ENCODE data around the gene ITCH. TPM values are rescaled to one million over a fixed set of nuclear protein-coding genes. Genes with fewer than 3 reads are reported as not detected.

The ITCH gene
- polyA plus RNA-seq, 1 donor from 2014 or later: 39.5 TPM

DNA sequence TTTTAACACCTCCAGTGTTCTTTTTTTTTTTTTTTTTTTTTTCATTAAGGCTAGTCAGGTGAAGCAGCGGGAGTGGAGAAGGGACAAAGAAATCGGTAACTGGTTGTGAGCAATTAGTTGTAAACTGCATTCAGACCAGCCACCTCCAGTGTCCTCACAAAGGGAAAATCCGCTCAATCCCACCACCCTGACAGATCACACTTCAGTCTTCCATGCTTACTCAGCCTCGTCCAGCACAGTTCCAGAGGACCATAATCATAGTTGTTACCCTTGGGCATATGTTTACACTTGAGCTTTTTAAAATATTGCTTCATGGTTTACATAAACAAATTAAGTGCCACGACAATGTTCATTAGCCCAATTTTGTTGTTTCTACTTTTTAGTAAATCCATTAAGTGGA is 163.4 kb downstream of the ITCH start:
- H3K4me3 ChIP-seq (ENCODE audit: low read length): no peak overlapping the region
- no peak overlapping the region for H3K4me2 ChIP-seq (ENCODE audit: low read length)
- H3K27ac ChIP-seq (ENCODE audit: low read length): no peak overlapping the region
- H4K20me1 ChIP-seq (ENCODE audit: insufficient read depth): no peaks in the 10 kb centered on the region
- no peaks in the 10 kb centered on the region for H3K9me3 ChIP-seq (ENCODE audit: low read length)
- H3K9ac ChIP-seq (ENCODE audit: low read length): no peak overlapping the region
- H3K79me2 ChIP-seq (replicated peaks; ENCODE audit: insufficient read depth, low read length): peaks cover 19% of the 10 kb centered on the region
- H2AFZ ChIP-seq (ENCODE audit: low read depth, low read length): no peak overlapping the region
- H3F3A ChIP-seq (ENCODE audit: insufficient read depth, low read length, poor library complexity, severe bottlenecking): no peaks in the 10 kb centered on the region
- no peaks in the 10 kb centered on the region for H3K9me2 ChIP-seq (ENCODE audit: insufficient read depth, low read length)
- no peaks in the 10 kb centered on the region for H3K27me3 ChIP-seq (ENCODE audit: insufficient read depth, low read depth, low read length)
- TF ChIP-seq EP300 (conservative IDR thresholded peaks at IDR 0.05; ENCODE audit: poor library complexity, severe bottlenecking) (no peak), SMC3 (conservative IDR thresholded peaks at IDR 0.05; ENCODE audit: poor library complexity) (no peak), RAD21 (conservative IDR thresholded peaks at IDR 0.05) (no peak), EZH2 (IDR thresholded peaks at IDR 0.05; ENCODE audit: borderline replicate concordance, insufficient read depth, low read length, poor library complexity, severe bottlenecking) (no peak), TAF1 (IDR thresholded peaks at IDR 0.05; ENCODE audit: low read depth) (no peak), POLR2AphosphoS5 (IDR thresholded peaks at IDR 0.05) (no peak), MXI1 (conservative IDR thresholded peaks at IDR 0.05; ENCODE audit: poor library complexity, severe bottlenecking) (no peak)
- TF ChIP-seq, protein P1, sequence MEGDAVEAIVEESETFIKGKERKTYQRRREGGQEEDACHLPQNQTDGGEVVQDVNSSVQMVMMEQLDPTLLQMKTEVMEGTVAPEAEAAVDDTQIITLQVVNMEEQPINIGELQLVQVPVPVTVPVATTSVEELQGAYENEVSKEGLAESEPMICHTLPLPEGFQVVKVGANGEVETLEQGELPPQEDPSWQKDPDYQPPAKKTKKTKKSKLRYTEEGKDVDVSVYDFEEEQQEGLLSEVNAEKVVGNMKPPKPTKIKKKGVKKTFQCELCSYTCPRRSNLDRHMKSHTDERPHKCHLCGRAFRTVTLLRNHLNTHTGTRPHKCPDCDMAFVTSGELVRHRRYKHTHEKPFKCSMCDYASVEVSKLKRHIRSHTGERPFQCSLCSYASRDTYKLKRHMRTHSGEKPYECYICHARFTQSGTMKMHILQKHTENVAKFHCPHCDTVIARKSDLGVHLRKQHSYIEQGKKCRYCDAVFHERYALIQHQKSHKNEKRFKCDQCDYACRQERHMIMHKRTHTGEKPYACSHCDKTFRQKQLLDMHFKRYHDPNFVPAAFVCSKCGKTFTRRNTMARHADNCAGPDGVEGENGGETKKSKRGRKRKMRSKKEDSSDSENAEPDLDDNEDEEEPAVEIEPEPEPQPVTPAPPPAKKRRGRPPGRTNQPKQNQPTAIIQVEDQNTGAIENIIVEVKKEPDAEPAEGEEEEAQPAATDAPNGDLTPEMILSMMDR (IDR thresholded peaks at IDR 0.05; ENCODE audit: poor library complexity, severe bottlenecking): no peak
- TF ChIP-seq, protein P2, sequence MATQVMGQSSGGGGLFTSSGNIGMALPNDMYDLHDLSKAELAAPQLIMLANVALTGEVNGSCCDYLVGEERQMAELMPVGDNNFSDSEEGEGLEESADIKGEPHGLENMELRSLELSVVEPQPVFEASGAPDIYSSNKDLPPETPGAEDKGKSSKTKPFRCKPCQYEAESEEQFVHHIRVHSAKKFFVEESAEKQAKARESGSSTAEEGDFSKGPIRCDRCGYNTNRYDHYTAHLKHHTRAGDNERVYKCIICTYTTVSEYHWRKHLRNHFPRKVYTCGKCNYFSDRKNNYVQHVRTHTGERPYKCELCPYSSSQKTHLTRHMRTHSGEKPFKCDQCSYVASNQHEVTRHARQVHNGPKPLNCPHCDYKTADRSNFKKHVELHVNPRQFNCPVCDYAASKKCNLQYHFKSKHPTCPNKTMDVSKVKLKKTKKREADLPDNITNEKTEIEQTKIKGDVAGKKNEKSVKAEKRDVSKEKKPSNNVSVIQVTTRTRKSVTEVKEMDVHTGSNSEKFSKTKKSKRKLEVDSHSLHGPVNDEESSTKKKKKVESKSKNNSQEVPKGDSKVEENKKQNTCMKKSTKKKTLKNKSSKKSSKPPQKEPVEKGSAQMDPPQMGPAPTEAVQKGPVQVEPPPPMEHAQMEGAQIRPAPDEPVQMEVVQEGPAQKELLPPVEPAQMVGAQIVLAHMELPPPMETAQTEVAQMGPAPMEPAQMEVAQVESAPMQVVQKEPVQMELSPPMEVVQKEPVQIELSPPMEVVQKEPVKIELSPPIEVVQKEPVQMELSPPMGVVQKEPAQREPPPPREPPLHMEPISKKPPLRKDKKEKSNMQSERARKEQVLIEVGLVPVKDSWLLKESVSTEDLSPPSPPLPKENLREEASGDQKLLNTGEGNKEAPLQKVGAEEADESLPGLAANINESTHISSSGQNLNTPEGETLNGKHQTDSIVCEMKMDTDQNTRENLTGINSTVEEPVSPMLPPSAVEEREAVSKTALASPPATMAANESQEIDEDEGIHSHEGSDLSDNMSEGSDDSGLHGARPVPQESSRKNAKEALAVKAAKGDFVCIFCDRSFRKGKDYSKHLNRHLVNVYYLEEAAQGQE (IDR thresholded peaks at IDR 0.05; ENCODE audit: borderline replicate concordance): no peak
- no peaks in the 10 kb centered on the region for H3K36me3 ChIP-seq (ENCODE audit: insufficient read depth, low read length)

DNA sequence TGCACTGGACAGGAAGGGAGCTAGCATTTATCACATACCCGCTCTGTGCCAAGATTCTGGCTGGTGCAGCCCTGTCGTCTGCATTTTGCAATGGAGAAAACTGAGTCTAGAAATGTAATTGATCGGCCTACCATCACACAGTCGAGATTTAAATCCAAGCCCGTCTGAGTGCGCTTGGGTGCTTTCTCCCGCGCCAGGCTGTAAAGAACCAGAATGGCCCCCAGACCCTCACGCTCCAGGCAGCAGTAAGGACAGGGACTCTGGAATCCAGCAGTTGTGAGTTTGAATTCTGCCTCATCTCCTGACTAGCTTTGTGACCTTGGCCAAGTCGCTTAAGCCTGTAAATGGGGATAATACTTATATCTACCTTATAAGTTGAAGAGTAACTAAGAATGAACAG is 163.9 kb downstream of the ITCH start:
- H3K27ac ChIP-seq (ENCODE audit: low read length): no peak overlapping the region
- no peaks in the 10 kb centered on the region for H3F3A ChIP-seq (ENCODE audit: insufficient read depth, low read length, poor library complexity, severe bottlenecking)
- H3K4me2 ChIP-seq (ENCODE audit: low read length): no peak overlapping the region
- no peaks in the 10 kb centered on the region for H4K20me1 ChIP-seq (ENCODE audit: insufficient read depth)
- H2AFZ ChIP-seq (ENCODE audit: low read depth, low read length): no peak overlapping the region
- no peak overlapping the region for H3K4me3 ChIP-seq (ENCODE audit: low read length)
- no peaks in the 10 kb centered on the region for H3K9me2 ChIP-seq (ENCODE audit: insufficient read depth, low read length)
- H3K79me2 ChIP-seq (replicated peaks; ENCODE audit: insufficient read depth, low read length): peaks cover 15% of the 10 kb centered on the region
- no peak for TF ChIP-seq RAD21 (conservative IDR thresholded peaks at IDR 0.05)
- TF ChIP-seq EP300 (conservative IDR thresholded peaks at IDR 0.05; ENCODE audit: poor library complexity, severe bottlenecking): no peak
- TF ChIP-seq POLR2AphosphoS5 (IDR thresholded peaks at IDR 0.05): no peak
- no peak for TF ChIP-seq SMC3 (conservative IDR thresholded peaks at IDR 0.05; ENCODE audit: poor library complexity)
- no peak for TF ChIP-seq EZH2 (IDR thresholded peaks at IDR 0.05; ENCODE audit: borderline replicate concordance, insufficient read depth, low read length, poor library complexity, severe bottlenecking)
- no peak for TF ChIP-seq TAF1 (IDR thresholded peaks at IDR 0.05; ENCODE audit: low read depth)
- no peak for TF ChIP-seq MXI1 (conservative IDR thresholded peaks at IDR 0.05; ENCODE audit: poor library complexity, severe bottlenecking)
- TF ChIP-seq, protein P1 (IDR thresholded peaks at IDR 0.05; ENCODE audit: poor library complexity, severe bottlenecking): no peak
- TF ChIP-seq, protein P2 (IDR thresholded peaks at IDR 0.05; ENCODE audit: borderline replicate concordance): no peak
- H3K36me3 ChIP-seq (ENCODE audit: insufficient read depth, low read length): no peaks in the 10 kb centered on the region
- H3K27me3 ChIP-seq (ENCODE audit: insufficient read depth, low read depth, low read length): no peaks in the 10 kb centered on the region
- no peaks in the 10 kb centered on the region for H3K9me3 ChIP-seq (ENCODE audit: low read length)
- H3K9ac ChIP-seq (ENCODE audit: low read length): no peak overlapping the region

Data from neural cell (in vitro differentiated cells).